Lower leg skin (tissue), 3 donors: ENCODE measurements around the gene CDH11.

Source experiments
- POLR2A ChIP-seq, 2 donors: fragments of 450-650 bp; IDR thresholded peaks; one replicate each; pipeline ENCODE4 v1.6.1; 2016 to 2017; ENCODE audit warnings: antibody characterized with exemption in 2 of 2, mild to moderate bottlenecking in 1 of 2, moderate library complexity in 1 of 2
- TF ChIP-seq, protein P1 (sequence below), 3 donors: fragments of 450-650 bp; IDR thresholded peaks; one replicate each; pipeline ENCODE4 v1.5.1; 2016; ENCODE audit warnings: antibody characterized with exemption in 3 of 3, mild to moderate bottlenecking in 3 of 3, moderate library complexity in 2 of 3

DNA sequence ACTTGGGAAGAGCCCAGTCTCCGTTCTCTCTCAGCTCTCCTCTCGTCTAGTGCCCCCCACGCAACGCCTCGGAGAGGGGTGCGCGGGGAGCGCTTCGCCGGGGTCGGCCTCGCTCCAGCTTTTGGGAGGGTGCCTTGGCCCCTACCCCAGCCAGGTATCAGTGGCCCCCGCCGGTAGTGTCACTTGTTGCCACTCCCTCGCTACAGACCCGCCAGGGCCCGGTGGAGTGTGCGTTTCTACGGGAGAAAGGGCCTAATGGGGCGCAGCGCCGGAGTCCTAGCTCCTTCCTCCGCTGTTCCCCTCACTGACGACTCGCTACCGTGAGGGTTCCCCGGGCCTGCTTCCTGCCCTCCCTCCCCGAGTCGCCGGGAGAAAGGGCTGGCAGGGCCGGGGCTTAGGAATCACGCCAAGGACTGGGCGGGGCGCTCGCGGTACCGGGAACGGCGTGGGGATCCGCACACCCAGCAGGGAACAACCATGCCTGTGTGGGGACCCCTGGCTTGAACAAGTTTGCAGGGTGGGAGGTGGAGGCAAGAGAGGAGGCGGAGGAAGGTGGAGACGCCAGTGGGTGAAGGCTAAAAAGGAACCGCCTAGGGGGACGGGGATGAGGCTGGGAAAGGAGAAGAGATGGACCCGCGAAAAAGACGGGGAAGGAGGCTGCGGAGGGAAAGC, 997 bp upstream of the CDH11 start:
- TF ChIP-seq, protein P1, sequence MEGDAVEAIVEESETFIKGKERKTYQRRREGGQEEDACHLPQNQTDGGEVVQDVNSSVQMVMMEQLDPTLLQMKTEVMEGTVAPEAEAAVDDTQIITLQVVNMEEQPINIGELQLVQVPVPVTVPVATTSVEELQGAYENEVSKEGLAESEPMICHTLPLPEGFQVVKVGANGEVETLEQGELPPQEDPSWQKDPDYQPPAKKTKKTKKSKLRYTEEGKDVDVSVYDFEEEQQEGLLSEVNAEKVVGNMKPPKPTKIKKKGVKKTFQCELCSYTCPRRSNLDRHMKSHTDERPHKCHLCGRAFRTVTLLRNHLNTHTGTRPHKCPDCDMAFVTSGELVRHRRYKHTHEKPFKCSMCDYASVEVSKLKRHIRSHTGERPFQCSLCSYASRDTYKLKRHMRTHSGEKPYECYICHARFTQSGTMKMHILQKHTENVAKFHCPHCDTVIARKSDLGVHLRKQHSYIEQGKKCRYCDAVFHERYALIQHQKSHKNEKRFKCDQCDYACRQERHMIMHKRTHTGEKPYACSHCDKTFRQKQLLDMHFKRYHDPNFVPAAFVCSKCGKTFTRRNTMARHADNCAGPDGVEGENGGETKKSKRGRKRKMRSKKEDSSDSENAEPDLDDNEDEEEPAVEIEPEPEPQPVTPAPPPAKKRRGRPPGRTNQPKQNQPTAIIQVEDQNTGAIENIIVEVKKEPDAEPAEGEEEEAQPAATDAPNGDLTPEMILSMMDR (IDR thresholded peaks at IDR 0.05) = no peak
- TF ChIP-seq POLR2A (IDR thresholded peaks at IDR 0.05) = no peak
